H1 (cell line): ENCODE data around the gene EXD1. TPM values are rescaled to one million over a fixed set of nuclear protein-coding genes. Genes with fewer than 3 reads are reported as not detected.

Experiments
- CTCF ChIA-PET: fragments of 300-600 bp; sonication (Branson Sonifier 250); formaldehyde crosslinking; loops from one replicate; lab custom pipeline; 2021; ENCODE audit not compliant: partially characterized antibody; lab: Charles Lee
- POLR2A ChIA-PET: fragments of 300-600 bp; sonication (Branson Sonifier 250); formaldehyde crosslinking; loops from one replicate; lab custom pipeline; 2021; ENCODE audit warnings: inconsistent platforms; ENCODE audit not compliant: partially characterized antibody; lab: Charles Lee
- DNase-seq, 2 experiments: peaks; one replicate each; pipeline versions ENCODE4 v3.0.0 to v3.0.0-alpha.2; 2010 to 2022; ENCODE audit warnings: low spot score in 2 of 2, low read depth in 1 of 2, mixed read lengths in 1 of 2
- FAIRE-seq: peaks from 2 replicates; lab custom pipeline; 2011; peaks lifted over from hg19 to GRCh38; lab: Jason Lieb, UNC
- H2AFZ ChIP-seq: 2 replicates; pipeline ENCODE4 v1.8.1; 2012; ENCODE audit warnings: low read length, inconsistent platforms
- H2AK5ac ChIP-seq: 2 replicates; pipeline ENCODE4 v1.6.1; 2013; ENCODE audit warnings: low read depth, low read length
- H2BK120ac ChIP-seq: replicated peaks from 2 replicates; pipeline ENCODE3; 2013; ENCODE audit warnings: low read depth, low read length, inconsistent platforms
- H2BK12ac ChIP-seq: 2 replicates; pipeline ENCODE4 v1.6.1; 2013; ENCODE audit warnings: low read depth, low read length
- H2BK15ac ChIP-seq: 2 replicates; pipeline ENCODE4 v1.6.1; 2013; ENCODE audit warnings: low read length
- H2BK20ac ChIP-seq: 2 replicates; pipeline ENCODE4 v1.6.1; 2013; ENCODE audit warnings: low read length
- H2BK5ac ChIP-seq: 2 replicates; pipeline ENCODE4 v1.6.1; 2013; ENCODE audit warnings: low read depth, low read length
- H3K14ac ChIP-seq: 2 replicates; pipeline ENCODE4 v1.6.1; 2013; ENCODE audit warnings: inconsistent platforms; ENCODE audit not compliant: insufficient read length
- H3K18ac ChIP-seq: 2 replicates; pipeline ENCODE4 v1.6.1; 2013; ENCODE audit warnings: low read length; ENCODE audit errors: extremely low read depth
- H3K23ac ChIP-seq: 2 replicates; pipeline ENCODE4 v1.6.1; 2013; ENCODE audit warnings: inconsistent platforms; ENCODE audit not compliant: insufficient read length
- H3K23me2 ChIP-seq: 2 replicates; pipeline ENCODE4 v1.6.1; 2013; ENCODE audit warnings: low read depth, low read length
- H3K27ac ChIP-seq: 2 replicates; pipeline ENCODE4 v1.6.1; 2011; ENCODE audit warnings: low read depth, low read length, inconsistent platforms
- H3K27me3 ChIP-seq, 4 experiments: replicated peaks in 1 of 4; 1 replicate in 1 of 4; 2 replicates in 3 of 4; pipeline versions ENCODE4 v1.6.1 to v1.8.1; 2011 to 2013; ENCODE audit warnings: low read length in 3 of 4, mild to moderate bottlenecking in 3 of 4, inconsistent platforms in 2 of 4, mixed read lengths in 2 of 4, moderate library complexity in 1 of 4; ENCODE audit not compliant: control insufficient read depth in 3 of 4, insufficient read depth in 3 of 4; ENCODE audit errors: extremely low read depth in 1 of 4
- H3K36me3 ChIP-seq, 4 experiments: 2 replicates each; pipeline versions ENCODE4 v1.6.1 to v1.8.1; 2011 to 2013; ENCODE audit warnings: mild to moderate bottlenecking in 4 of 4, low read length in 3 of 4, moderate library complexity in 2 of 4, control low read depth in 1 of 4, inconsistent platforms in 1 of 4; ENCODE audit not compliant: insufficient read depth in 4 of 4, control insufficient read depth in 2 of 4
- H3K4ac ChIP-seq: replicated peaks from 2 replicates; pipeline ENCODE3; 2013; ENCODE audit warnings: low read length, low read depth, mixed read lengths, inconsistent platforms; ENCODE audit not compliant: insufficient read length
- H3K4me1 ChIP-seq, 4 experiments: replicated peaks in 1 of 4; 1 replicate in 1 of 4; 2 replicates in 3 of 4; pipeline versions ENCODE4 v1.6.1 to v1.8.1; 2011 to 2013; ENCODE audit warnings: low read length in 3 of 4, inconsistent platforms in 2 of 4, mixed read lengths in 1 of 4; ENCODE audit not compliant: insufficient read depth in 4 of 4, control insufficient read depth in 3 of 4
- H3K4me2 ChIP-seq, 2 experiments: 2 replicates each; pipeline versions ENCODE4 v1.6.1 to v1.8.1; 2011 to 2013; ENCODE audit warnings: low read depth in 2 of 2, low read length in 2 of 2, control low read depth in 1 of 2, inconsistent platforms in 1 of 2, mild to moderate bottlenecking in 1 of 2; ENCODE audit not compliant: insufficient read depth in 1 of 2
- H3K4me3 ChIP-seq, 4 experiments: fragments of 200-600, 300-600 bp in 1 of 4; sonication (generic), shearing (Covaris generic), sonication (Bioruptor Twin) in 1 of 4; 2 replicates each; pipeline versions ENCODE4 v1.5.1 to v1.8.1; 2011 to 2016; ENCODE audit warnings: low read length in 4 of 4, low read depth in 3 of 4, control low read depth in 2 of 4, inconsistent platforms in 2 of 4, mild to moderate bottlenecking in 2 of 4, mixed read lengths in 1 of 4, moderate library complexity in 1 of 4; ENCODE audit not compliant: insufficient read depth in 2 of 4; ENCODE audit errors: extremely low read depth in 1 of 4
- H3K56ac ChIP-seq: replicated peaks from 2 replicates; pipeline ENCODE3; 2013; ENCODE audit warnings: low read depth, mild to moderate bottlenecking, mixed read lengths, low read length, inconsistent platforms; ENCODE audit not compliant: insufficient read length
- H3K79me1 ChIP-seq: 2 replicates; pipeline ENCODE4 v1.6.1; 2013; ENCODE audit warnings: low read depth, low read length, control low read depth
- H3K79me2 ChIP-seq, 2 experiments: 2 replicates each; pipeline versions ENCODE4 v1.6.1 to v1.8.1; 2012 to 2013; ENCODE audit warnings: low read length in 2 of 2, mild to moderate bottlenecking in 2 of 2, inconsistent platforms in 1 of 2; ENCODE audit not compliant: insufficient read depth in 2 of 2, control insufficient read depth in 1 of 2
- H3K9ac ChIP-seq, 4 experiments: replicated peaks in 1 of 4; 1 replicate in 1 of 4; 2 replicates in 3 of 4; pipeline versions ENCODE4 v1.6.1 to v1.8.1; 2011 to 2013; ENCODE audit warnings: low read depth in 3 of 4, low read length in 3 of 4, control low read depth in 2 of 4, mild to moderate bottlenecking in 2 of 4, moderate library complexity in 2 of 4, inconsistent platforms in 1 of 4; ENCODE audit errors: extremely low read depth in 1 of 4
- H3K9me3 ChIP-seq, 2 experiments: 2 replicates each; pipeline versions ENCODE4 v1.6.1 to v1.8.1; 2012 to 2013; ENCODE audit warnings: mild to moderate bottlenecking in 2 of 2, moderate library complexity in 2 of 2, control low read depth in 1 of 2, inconsistent platforms in 1 of 2, low read depth in 1 of 2, low read length in 1 of 2, mixed read lengths in 1 of 2; ENCODE audit not compliant: insufficient read depth in 2 of 2
- H4K20me1 ChIP-seq, 2 experiments: replicated peaks in 1 of 2; 2 replicates each; pipeline versions ENCODE3 to v1.8.1; 2011 to 2013; ENCODE audit warnings: inconsistent platforms in 2 of 2, low read length in 2 of 2, mild to moderate bottlenecking in 1 of 2; ENCODE audit not compliant: insufficient read depth in 2 of 2, control insufficient read depth in 1 of 2
- H4K5ac ChIP-seq: 2 replicates; pipeline ENCODE4 v1.6.1; 2013; ENCODE audit warnings: low read length, low read depth, mixed read lengths, inconsistent platforms; ENCODE audit not compliant: insufficient read length
- H4K8ac ChIP-seq: 2 replicates; pipeline ENCODE4 v1.8.0; 2013; ENCODE audit warnings: mild to moderate bottlenecking, moderate library complexity, low read length, inconsistent platforms; ENCODE audit not compliant: insufficient read depth; ENCODE audit errors: extremely low read depth
- H4K91ac ChIP-seq: replicated peaks from 2 replicates; pipeline ENCODE3; 2013; ENCODE audit warnings: low read length, mixed read lengths, inconsistent platforms; ENCODE audit not compliant: insufficient read length
- BRCA1 ChIP-seq: IDR thresholded peaks from 2 replicates; pipeline ENCODE4 v1.6.1; 2012; ENCODE audit warnings: low read depth, low read length, improper control_type of control experiment
- CREB1 ChIP-seq: IDR thresholded peaks from 2 replicates; pipeline ENCODE4 v1.6.1; 2012; ENCODE audit warnings: inconsistent platforms
- MAX ChIP-seq: IDR thresholded peaks from 2 replicates; pipeline ENCODE4 v1.6.1; 2012; ENCODE audit warnings: inconsistent platforms
- PHF8 ChIP-seq: fragments of 200-600 bp; sonication (generic); conservative IDR thresholded peaks from 2 replicates; pipeline ENCODE4 v1.7.1; 2012; ENCODE audit warnings: low read depth, mild to moderate bottlenecking, inconsistent platforms, low read length, moderate library complexity
- SIX5 ChIP-seq: IDR thresholded peaks from 2 replicates; pipeline ENCODE4 v1.6.1; 2011; ENCODE audit warnings: mild to moderate bottlenecking, low read depth, low read length
- TEAD4 ChIP-seq: IDR thresholded peaks from 2 replicates; pipeline ENCODE4 v1.6.1; 2012; ENCODE audit warnings: low read depth, low read length, inconsistent platforms, mixed read lengths
- WGBS, 2 experiments: shearing (Covaris generic) in 1 of 2; methylation state at CpG; one replicate each; pipeline versions ENCODE4 v1.1.6 to v1.1.7; 2013 to 2015; ENCODE audit warnings: low lambda C conversion rate in 2 of 2, mixed read lengths in 2 of 2, inconsistent platforms in 1 of 2, low coverage in 1 of 2, missing lambda C conversion rate in 1 of 2; ENCODE audit not compliant: insufficient replicate concordance in 2 of 2, insufficient coverage in 1 of 2, insufficient read length in 1 of 2; ENCODE audit errors: extremely low coverage in 1 of 2, missing lambda C conversion rate in 1 of 2; 5-methylcytosine and 5-hydroxymethylcytosine counted together
- polyA plus RNA-seq, 7 experiments: library from polyadenylated mRNA; depleted of rRNA in 3 of 7; stranded (reverse) in 5 of 7; unstranded in 2 of 7; fragments of >200 nt in 5 of 7; fragments of 200-250 nt in 2 of 7; gene quantifications; 1 replicate in 5 of 7; 2 replicates in 1 of 7; 4 replicates in 1 of 7; pipeline versions ENCODE4 v1.2.1 to v1.2.3, GENCODE V29; 2011 to 2013; ENCODE audit warnings: missing spikeins in 2 of 7, mixed read lengths in 2 of 7
- total RNA-seq: library from RNA; stranded (reverse); fragmentation: NEBNext Ultra II Directional; extraction: Animal tissue kit (Norgen Biotek cat#: 25700); gene quantifications from 2 replicates; pipeline ENCODE4 v1.2.1, GENCODE V29; 2021

Gene EXD1
- total and polyA plus RNA-seq, 2 of the 8 experiments (the other 6 are each of a cell fraction or from before 2014, with no cell fraction given): 0.06 to 0.54 TPM

GRCh38 chr15:41203395-41203794, 27.2 kb downstream of the EXD1 start:
- no peak overlapping the region for H2AK5ac ChIP-seq
- no peak overlapping the region for H3K23ac ChIP-seq
- no peaks in the 10 kb centered on the region for H3K36me3 ChIP-seq
- no peaks in the 10 kb centered on the region for H3K23me2 ChIP-seq
- no peaks in the 10 kb centered on the region for H3K79me1 ChIP-seq
- H3K4me1 ChIP-seq: no peaks in the 10 kb centered on the region; a peak in 1 of 7 replicates
- no peak overlapping the region for H3K27ac ChIP-seq
- no peak overlapping the region for H3K18ac ChIP-seq
- H3K9ac ChIP-seq: no peak overlapping the region
- H3K4me2 ChIP-seq: no peak overlapping the region
- no peak overlapping the region for H2BK15ac ChIP-seq
- H4K5ac ChIP-seq: no peak overlapping the region
- no peak overlapping the region for H4K8ac ChIP-seq
- no peak overlapping the region for H2BK20ac ChIP-seq
- no peak overlapping the region for H3K4ac ChIP-seq
- no peaks in the 10 kb centered on the region for H3K9me3 ChIP-seq
- TF ChIP-seq CREB1 (no peak), BRCA1 (no peak), MAX (no peak), PHF8 (no peak), TEAD4 (no peak), SIX5 (no peak)
- no peak overlapping the region for H3K4me3 ChIP-seq
- DNase-seq: no peak
- no peaks in the 10 kb centered on the region for H4K20me1 ChIP-seq
- H3K79me2 ChIP-seq: no peaks in the 10 kb centered on the region
- no peak overlapping the region; the same call in 1 of the 2 replicates for H2AFZ ChIP-seq
- no peak overlapping the region for H4K91ac ChIP-seq
- H3K27me3 ChIP-seq: no peaks in the 10 kb centered on the region
- H2BK12ac ChIP-seq: no peak overlapping the region
- H3K14ac ChIP-seq: no peak overlapping the region
- H2BK5ac ChIP-seq: no peak overlapping the region
- no peak overlapping the region for H2BK120ac ChIP-seq
- no peak for FAIRE-seq
- WGBS, 2 experiments: 92% methylated on average over 7 of the region's 7 CpGs; no CpG with 5 or more reads in 1 of the 2 experiments
- ChIA-PET CTCF (no interaction called here), POLR2A (no interaction called here)
- H3K56ac ChIP-seq: no peak overlapping the region
